GM18868 (cell line): Measurements from ENCODE around the gene C1QTNF12.

Experiments
- ATAC-seq: cut with Tn5 transposase; IDR thresholded peaks from one replicate; pipeline ENCODE4 v1.9.1; 2021; ENCODE audit warnings: mild to moderate bottlenecking, moderate library complexity; ENCODE audit not compliant: unreplicated experiment

C1QTNF12 gene

GRCh38 chr1:1246577-1247340 lies at the start of gene C1QTNF12:
TSS of gene C1QTNF12 (minus strand) at chr1:1246722. CDS start at chr1:1246690, 32 bp downstream.
- no peak for ATAC-seq

- no peak for ATAC-seq
Measured at GRCh38 chr1:1295154-1295923, 48.8 kb upstream of the C1QTNF12 start.

DNA sequence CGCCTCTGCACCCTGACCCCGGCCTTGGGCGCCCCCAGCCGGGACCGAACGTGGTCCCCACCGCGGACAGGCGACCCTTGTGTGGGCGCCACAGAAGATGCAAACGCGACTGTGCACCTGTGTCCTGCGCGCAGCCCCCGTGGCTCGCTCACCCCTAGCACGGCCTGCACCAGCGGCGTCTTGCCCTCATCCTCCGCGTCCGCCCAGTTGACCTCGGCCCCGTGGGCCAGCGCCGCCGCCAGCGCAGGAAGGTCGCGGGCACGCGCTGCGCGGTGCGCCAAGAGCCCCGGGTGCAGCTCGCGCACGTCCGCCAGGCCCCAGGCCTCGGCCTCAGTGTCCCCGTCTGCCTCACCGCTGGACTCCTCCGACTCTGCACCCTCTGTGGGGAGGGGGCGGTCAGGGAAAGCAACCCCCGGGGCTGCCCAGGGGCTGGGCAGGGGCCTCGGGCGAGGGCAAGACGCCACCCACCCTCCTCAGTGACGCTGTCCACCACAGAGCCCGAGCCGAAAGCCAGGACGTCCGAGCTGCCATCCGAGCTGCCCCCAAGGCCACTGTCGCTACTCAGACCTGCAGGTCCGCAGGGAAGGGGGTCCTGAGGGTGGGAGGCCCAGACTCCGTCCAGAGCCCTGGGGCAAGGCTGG lies 47.8 kb upstream of the C1QTNF12 start:
- no peak for ATAC-seq

DNA sequence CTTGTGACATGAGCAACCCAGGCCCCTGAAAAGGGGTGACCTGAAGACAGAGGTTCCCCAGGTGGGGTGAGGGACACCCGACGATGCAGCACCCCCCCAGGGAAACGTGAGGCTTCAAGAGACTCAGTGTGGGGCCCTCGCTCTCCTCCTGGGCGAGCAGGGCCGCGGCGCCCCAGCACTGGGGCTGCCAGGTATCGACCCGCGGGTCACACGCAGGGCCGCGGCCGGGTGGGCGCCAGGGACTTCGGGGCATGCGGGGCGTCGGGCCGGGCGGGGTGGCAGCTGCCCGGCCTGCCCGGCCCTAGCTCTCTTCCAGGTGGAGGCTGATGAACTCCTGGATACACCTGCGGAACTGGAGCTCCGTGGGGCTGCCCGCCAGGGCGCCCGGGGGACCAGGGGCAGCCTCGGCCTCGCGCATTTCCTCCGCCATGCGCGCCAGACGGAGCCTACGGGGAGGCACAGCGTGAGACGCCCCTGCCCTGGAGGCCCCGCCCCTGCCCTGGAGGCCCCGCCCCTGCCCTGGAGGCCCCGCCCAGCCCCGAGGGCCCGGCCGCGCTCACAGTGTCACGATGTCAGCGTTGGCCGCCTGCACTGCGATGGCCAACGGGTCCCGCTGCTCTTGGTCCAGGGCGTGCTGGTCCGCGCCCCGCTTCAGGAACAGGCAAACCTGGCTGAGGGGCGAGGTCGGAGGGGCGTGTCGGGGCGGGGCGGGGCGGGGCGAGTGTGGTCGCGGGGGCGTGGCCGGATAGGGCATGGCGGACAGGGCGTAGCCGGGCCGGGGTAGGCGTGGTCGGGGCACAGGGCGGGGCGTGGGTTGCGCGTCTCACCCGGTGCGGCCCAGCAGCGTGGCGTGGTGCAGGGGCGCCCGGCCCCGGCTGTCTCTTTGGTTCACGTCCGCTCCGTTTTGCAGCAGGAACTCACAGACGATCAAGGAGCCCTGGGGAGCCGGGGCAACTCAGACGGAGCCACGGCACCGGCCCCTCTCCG lies 47.0 kb upstream of the C1QTNF12 start:
- no peak for ATAC-seq

DNA sequence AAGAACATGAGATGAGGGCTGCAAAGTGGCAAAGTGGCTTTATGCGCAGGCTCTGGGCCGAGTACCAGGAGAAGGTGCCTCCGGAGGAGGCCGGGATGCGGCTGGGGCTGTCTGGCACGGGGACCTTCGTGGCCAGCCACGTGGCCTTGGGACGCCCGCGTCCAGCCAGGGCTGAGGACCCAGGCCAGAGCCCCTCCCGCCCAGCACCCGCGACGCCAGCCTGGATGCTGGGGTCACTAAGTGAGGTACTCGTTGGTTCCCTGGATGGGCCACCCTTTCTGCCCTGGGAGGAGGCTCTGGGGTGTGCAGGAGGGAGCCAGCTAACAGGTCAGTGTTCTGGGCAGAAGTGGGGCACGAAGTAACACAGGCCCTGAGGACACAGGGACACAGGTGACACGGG lies 46.3 kb upstream of the C1QTNF12 start:
- no peak for ATAC-seq

- no peak for ATAC-seq
Measured at GRCh38 chr1:1292442-1292779, 45.9 kb upstream of the C1QTNF12 start.

GRCh38 chr1:1291548-1292441 lies 45.3 kb upstream of the C1QTNF12 start:
- no peak for ATAC-seq

GRCh38 chr1:1291023-1291528 lies 44.6 kb upstream of the C1QTNF12 start:
- no peak for ATAC-seq

GRCh38 chr1:1290238-1290731 lies 43.8 kb upstream of the C1QTNF12 start:
- ATAC-seq = no peak

DNA sequence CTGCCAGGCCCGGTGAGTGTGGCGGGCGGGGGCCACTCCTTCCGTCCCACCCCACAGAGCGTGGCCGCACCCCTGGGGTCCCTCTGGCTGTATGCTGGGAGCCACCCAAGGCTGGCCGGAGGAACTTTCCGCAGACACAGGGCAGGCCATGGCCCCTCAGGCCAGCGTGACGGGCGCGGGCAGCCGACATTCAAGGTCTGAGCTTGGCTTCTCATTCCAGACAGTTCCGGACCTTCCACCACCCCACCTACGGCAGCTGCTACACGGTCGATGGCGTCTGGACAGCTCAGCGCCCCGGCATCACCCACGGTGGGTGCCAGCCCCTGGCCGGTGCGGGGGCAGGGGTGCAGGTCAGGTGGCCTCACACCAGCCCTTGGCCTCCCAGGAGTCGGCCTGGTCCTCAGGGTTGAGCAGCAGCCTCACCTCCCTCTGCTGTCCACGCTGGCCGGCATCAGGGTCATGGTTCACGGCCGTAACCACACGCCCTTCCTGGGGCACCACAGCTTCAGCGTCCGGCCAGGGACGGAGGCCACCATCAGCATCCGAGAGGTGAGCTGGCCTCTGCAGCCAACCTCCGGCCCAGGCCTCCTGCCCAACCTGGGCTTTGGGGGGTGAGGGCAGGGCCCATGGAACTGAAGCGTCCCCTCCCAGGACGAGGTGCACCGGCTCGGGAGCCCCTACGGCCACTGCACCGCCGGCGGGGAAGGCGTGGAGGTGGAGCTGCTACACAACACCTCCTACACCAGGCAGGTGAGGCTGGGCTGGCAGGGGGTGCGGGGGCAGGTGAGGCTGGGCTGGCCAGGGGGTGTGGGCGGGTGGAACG lies 41.0 kb upstream of the C1QTNF12 start:
- ATAC-seq = no peak

- ATAC-seq = no peak
Measured at GRCh38 chr1:1286313-1287261, 40.1 kb upstream of the C1QTNF12 start.

DNA sequence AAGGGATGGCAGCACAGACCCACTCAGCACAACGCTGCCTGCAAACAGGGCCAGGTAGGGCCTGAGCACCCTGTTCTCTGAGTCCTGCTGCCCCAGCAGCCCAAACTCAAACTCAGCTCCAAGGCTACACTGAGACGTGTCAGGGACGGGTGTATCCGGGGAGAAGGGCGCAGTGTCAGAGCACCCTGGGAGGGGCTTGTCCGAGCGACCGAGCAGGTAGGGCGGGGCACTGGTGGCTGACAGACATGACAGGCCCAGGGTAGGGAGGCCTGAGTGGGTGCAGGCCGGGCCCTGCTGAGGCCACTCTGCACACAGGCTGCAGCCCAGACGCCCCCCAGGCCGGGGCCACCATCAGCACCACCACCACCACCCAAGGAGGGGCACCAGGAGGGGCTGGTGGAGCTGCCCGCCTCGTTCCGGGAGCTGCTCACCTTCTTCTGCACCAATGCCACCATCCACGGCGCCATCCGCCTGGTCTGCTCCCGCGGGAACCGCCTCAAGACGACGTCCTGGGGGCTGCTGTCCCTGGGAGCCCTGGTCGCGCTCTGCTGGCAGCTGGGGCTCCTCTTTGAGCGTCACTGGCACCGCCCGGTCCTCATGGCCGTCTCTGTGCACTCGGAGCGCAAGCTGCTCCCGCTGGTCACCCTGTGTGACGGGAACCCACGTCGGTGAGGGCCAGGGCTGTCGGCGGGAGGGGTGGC lies 39.2 kb upstream of the C1QTNF12 start:
- ATAC-seq = no peak

GRCh38 chr1:1285102-1285571 lies 38.6 kb upstream of the C1QTNF12 start:
- no peak for ATAC-seq

DNA sequence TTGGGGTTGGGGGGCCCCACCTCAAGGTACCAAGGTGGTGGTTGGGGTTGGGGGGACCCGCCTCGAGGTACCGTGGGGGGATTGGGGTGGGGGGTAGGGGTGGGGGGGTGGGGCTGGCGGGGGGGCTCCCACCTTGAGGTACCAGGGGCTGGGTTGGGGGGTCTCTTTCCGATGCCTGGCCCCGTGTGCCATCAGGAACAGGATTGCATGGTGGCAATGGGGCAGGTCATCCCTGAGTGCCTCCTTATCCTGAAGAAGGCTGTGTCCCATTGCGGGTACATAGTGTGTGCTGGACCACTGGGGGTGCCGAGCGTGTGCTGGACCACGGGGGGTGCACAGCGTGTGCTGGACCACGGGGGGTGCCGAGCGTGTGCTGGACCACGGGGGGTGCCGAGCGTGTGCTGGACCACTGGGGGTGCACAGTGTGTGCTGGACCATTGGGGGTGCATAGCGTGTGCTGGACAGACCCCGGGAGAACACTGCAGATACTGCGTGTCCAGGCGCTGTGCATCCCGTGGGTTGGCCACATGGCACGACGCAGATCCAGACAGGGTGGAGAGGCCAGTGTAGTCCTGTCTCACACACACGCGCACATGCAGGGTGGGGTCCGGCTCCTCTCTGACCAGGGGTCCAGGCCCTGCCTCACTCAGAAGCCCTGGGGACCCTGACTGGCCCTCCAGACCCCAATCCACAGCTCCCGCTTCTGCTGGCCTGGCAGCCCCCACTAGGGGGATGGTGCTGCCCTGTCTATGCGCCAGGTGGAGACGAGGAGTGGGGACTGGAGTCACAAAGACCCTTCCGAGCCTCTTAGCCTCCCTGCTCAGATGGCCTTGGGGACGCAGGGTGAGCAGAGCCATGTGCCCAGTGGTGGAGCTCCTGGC lies 37.9 kb upstream of the C1QTNF12 start:
- ATAC-seq = no peak

GRCh38 chr1:1283821-1284220 lies 37.3 kb upstream of the C1QTNF12 start:
- ATAC-seq = no peak

- ATAC-seq = no peak
Measured at GRCh38 chr1:1282998-1283397, 36.5 kb upstream of the C1QTNF12 start.
